ENCODE data around the gene GREB1. TPM values are rescaled to one million over a fixed set of nuclear protein-coding genes. Genes with fewer than 3 reads are reported as not detected.

GREB1 gene
- total RNA-seq, 1 experiment from 2014 or later = 1.8 TPM

- DNase-seq (ENCODE audit: extremely low read depth, low read depth) = no peak
Observed at GRCh38 chr2:11677136-11678055, 143.6 kb downstream of the GREB1 start.

DNA sequence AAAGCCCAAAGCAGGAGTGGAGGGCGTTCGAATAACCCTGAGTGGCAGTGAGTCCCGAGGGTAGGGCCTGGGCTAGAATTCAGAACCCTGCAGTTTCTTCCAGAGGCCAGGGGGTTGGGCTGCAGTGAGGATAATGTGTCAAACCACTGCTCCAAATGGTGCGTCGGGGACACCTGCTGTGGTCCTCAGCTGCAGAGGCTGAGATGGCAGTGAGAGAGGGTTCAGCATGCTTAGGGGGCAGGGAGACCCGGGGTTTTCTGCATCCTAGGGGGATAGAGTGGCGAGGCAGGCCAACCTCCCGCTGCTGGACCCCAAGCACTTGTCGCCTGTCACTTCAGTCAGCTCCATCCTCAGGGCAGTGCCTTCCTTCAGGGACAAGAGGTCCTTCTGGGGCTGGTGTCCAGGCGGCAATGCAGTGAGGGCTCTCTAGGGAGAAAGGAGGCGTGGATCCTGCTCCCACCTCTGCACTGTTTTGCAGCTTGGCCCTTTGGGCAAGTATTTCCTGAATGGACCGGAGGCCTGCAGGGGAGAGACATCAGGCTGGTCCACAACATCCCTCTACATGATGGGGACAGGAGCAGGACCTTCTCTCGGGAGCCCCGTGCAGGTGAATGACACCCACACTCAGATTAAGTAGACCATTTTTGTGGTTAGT lies 144.6 kb downstream of the GREB1 start:
- DNase-seq (ENCODE audit: extremely low read depth, low read depth) = no peak

- DNase-seq (ENCODE audit: extremely low read depth, low read depth) = no peak
Observed at GRCh38 chr2:11679016-11679415, 145.2 kb downstream of the GREB1 start.

GRCh38 chr2:11679486-11680181 lies 145.8 kb downstream of the GREB1 start:
- no peak for DNase-seq (ENCODE audit: extremely low read depth, low read depth)

DNA sequence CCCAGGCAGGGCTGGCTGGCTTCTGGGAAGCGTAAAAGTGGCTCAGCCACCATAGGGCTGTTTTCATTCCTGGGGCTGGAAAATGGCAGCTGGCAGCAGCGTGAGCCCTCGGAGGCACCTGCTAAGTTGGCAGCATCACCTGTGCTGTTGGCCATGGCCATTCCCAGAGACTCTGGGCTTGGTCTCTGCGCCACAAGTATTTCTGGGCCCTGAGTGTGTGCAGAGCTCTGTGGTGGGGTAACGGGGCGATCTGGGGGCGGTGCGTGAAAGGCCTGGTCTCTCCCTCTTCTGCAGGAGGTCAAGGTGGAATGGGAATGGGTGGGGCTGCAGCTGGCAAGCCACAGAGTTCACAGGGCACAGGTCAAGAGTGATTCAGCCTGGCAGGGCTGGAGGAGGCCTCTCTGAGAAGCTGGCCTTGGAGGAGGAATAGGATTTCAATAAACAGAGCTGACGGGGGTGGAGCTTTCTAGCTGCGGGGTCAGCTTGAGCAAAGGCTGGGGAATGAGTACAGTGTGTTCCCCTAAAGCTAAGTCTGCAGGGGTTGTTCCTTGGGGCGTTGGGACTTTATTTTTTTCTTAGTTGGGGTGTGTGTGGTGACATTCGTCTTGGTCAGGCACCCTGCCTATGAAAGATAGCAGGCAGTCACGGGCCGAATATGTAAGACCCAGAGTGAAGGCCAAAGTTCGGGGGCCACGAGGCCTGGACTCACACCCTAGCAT lies 146.5 kb downstream of the GREB1 start:
- DNase-seq (ENCODE audit: extremely low read depth, low read depth) = no peak

DNA sequence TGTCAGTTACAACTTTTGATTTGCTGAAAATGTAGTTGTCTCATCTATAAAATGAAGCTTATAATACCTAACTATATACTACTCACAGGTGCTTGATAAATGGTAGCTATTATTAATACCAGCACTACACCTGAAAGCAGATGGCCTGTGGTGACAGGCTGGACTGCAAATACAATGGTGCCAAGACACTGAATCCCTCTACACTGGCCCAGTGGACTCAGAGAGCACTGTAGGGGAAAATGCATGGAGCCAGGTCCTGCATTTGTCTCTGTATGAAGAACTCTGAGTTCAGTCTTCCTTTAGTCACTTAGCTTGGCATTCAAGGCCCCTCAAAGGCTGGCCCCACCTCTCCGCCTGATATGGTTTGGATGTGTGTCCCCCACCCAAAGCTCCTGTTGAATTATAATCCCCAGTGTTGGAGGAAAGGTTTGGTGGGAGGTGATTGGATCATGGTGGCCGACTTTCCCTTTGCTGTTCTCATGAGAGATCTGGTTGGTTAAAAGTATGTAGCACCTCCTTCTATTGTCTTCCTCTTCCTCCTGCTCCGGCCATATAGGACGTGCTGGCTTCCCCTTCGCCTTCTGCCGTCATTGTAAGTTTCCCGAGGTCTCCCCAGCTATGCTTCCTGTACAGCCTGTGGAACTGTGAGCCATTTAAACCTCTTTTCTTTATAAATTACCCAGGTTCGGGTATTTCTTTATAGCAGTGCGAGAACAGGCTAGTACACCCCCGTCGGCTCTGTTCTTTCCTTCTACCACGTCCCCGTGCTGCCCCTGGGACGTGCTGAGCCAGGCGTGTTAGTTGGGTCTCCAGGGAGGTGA lies 147.3 kb downstream of the GREB1 start:
- no peak for DNase-seq (ENCODE audit: extremely low read depth, low read depth)

- DNase-seq (ENCODE audit: extremely low read depth, low read depth) = peak; percentile 19
Observed at GRCh38 chr2:11681722-11682589, 148.1 kb downstream of the GREB1 start.

- no peak for DNase-seq (ENCODE audit: extremely low read depth, low read depth)
Observed at GRCh38 chr2:11682590-11682915, 148.7 kb downstream of the GREB1 start.

GRCh38 chr2:11683476-11683875 lies 149.6 kb downstream of the GREB1 start:
- DNase-seq (ENCODE audit: extremely low read depth, low read depth) = no peak

- no peak for DNase-seq (ENCODE audit: extremely low read depth, low read depth)
Observed at GRCh38 chr2:11683966-11684365, 150.1 kb downstream of the GREB1 start.

- DNase-seq (ENCODE audit: extremely low read depth, low read depth) = no peak
Observed at GRCh38 chr2:11684894-11685460, 151.1 kb downstream of the GREB1 start.

- no peak for DNase-seq (ENCODE audit: extremely low read depth, low read depth)
Observed at GRCh38 chr2:11685906-11686470, 152.1 kb downstream of the GREB1 start.

- no peak for DNase-seq (ENCODE audit: extremely low read depth, low read depth)
Observed at GRCh38 chr2:11687736-11688135, 153.9 kb downstream of the GREB1 start.

- peak; percentile 60 for DNase-seq (ENCODE audit: extremely low read depth, low read depth)
Observed at GRCh38 chr2:11688222-11689069, 154.6 kb downstream of the GREB1 start.

GRCh38 chr2:11691076-11691660 lies 157.3 kb downstream of the GREB1 start:
- DNase-seq (ENCODE audit: extremely low read depth, low read depth) = no peak

Data from NCI-H460 (cell line).